ENCODE measurements around the gene BBC3.
"Not testable (repeated sequence)": the region's sequence is repeated elsewhere in the genome, so short reads cannot be mapped to it uniquely, and the experiment has no call there.

Gene BBC3

GRCh38 chr19:47270408-47270807 lies 39.4 kb upstream of the BBC3 start:
- 97 to 99% methylated on average over 7 to 9 of the region's 10 CpGs for WGBS, 2 experiments (ENCODE audit: insufficient coverage in 2 of 2)
- no peaks in the 10 kb centered on the region for H3K9me3 ChIP-seq (ENCODE audit: control insufficient read depth, low read length)
- H3K4me3 ChIP-seq (ENCODE audit: extremely low read depth, insufficient read depth, low read length, poor library complexity, severe bottlenecking), result no peak overlapping the region
- peaks cover 55% of the 10 kb centered on the region for H3K36me3 ChIP-seq (ENCODE audit: control insufficient read depth, insufficient read depth, low read length)
- no peak overlapping the region for H3K27ac ChIP-seq (ENCODE audit: low read depth, low read length, severe bottlenecking)
- peaks cover 11% of the 10 kb centered on the region for H3K4me1 ChIP-seq (ENCODE audit: control insufficient read depth, insufficient read depth, low read length, poor library complexity, severe bottlenecking)

- Histone ChIP-seq H3K4me1 (ENCODE audit: control insufficient read depth, insufficient read depth, low read length, poor library complexity, severe bottlenecking) (peaks cover 9% of the 10 kb centered on the region), H3K27ac (ENCODE audit: low read depth, low read length, severe bottlenecking) (no peak overlapping the region), H3K9me3 (ENCODE audit: control insufficient read depth, low read length) (no peaks in the 10 kb centered on the region), H3K36me3 (ENCODE audit: control insufficient read depth, insufficient read depth, low read length) (peaks cover 63% of the 10 kb centered on the region), H3K4me3 (ENCODE audit: extremely low read depth, insufficient read depth, low read length, poor library complexity, severe bottlenecking) (no peak overlapping the region)
- 94 to 100% methylated on average over 7 of the region's 7 CpGs for WGBS, 2 experiments (ENCODE audit: insufficient coverage in 2 of 2)
Observed at GRCh38 chr19:47269596-47269995, 38.6 kb upstream of the BBC3 start.

- H3K36me3 ChIP-seq (ENCODE audit: control insufficient read depth, insufficient read depth, low read length), result peaks cover 75% of the 10 kb centered on the region
- H3K9me3 ChIP-seq (ENCODE audit: control insufficient read depth, low read length), result no peaks in the 10 kb centered on the region
- no peak overlapping the region for H3K4me3 ChIP-seq (ENCODE audit: extremely low read depth, insufficient read depth, low read length, poor library complexity, severe bottlenecking)
- peaks cover 9% of the 10 kb centered on the region for H3K4me1 ChIP-seq (ENCODE audit: control insufficient read depth, insufficient read depth, low read length, poor library complexity, severe bottlenecking)
- no peak overlapping the region for H3K27ac ChIP-seq (ENCODE audit: low read depth, low read length, severe bottlenecking)
- WGBS, 2 experiments (ENCODE audit: insufficient coverage in 2 of 2), result 100% methylated on average over 1 to 3 of the region's 6 CpGs
Observed at GRCh38 chr19:47268028-47268427, 37.0 kb upstream of the BBC3 start.

GRCh38 chr19:47267350-47267759 lies 36.4 kb upstream of the BBC3 start:
- Histone ChIP-seq H3K36me3 (ENCODE audit: control insufficient read depth, insufficient read depth, low read length) (peaks cover 81% of the 10 kb centered on the region), H3K4me1 (ENCODE audit: control insufficient read depth, insufficient read depth, low read length, poor library complexity, severe bottlenecking) (peaks cover 7% of the 10 kb centered on the region), H3K27ac (ENCODE audit: low read depth, low read length, severe bottlenecking) (no peak overlapping the region), H3K4me3 (ENCODE audit: extremely low read depth, insufficient read depth, low read length, poor library complexity, severe bottlenecking) (no peak overlapping the region), H3K9me3 (ENCODE audit: control insufficient read depth, low read length) (no peaks in the 10 kb centered on the region)
- 93 to 95% methylated on average over 11 to 13 of the region's 14 CpGs for WGBS, 2 experiments (ENCODE audit: insufficient coverage in 2 of 2)

- peaks cover 89% of the 10 kb centered on the region for H3K36me3 ChIP-seq (ENCODE audit: control insufficient read depth, insufficient read depth, low read length)
- H3K9me3 ChIP-seq (ENCODE audit: control insufficient read depth, low read length), result no peaks in the 10 kb centered on the region
- H3K4me3 ChIP-seq (ENCODE audit: extremely low read depth, insufficient read depth, low read length, poor library complexity, severe bottlenecking), result no peak overlapping the region
- H3K4me1 ChIP-seq (ENCODE audit: control insufficient read depth, insufficient read depth, low read length, poor library complexity, severe bottlenecking), result no peaks in the 10 kb centered on the region
- WGBS, 2 experiments (ENCODE audit: insufficient coverage in 2 of 2), result 92 to 97% methylated on average over 20 to 21 of the region's 21 CpGs
- H3K27ac ChIP-seq (ENCODE audit: low read depth, low read length, severe bottlenecking), result no peak overlapping the region
Observed at GRCh38 chr19:47266401-47266941, 35.5 kb upstream of the BBC3 start.

GRCh38 chr19:47264629-47265028 lies 33.6 kb upstream of the BBC3 start:
- Histone ChIP-seq H3K27ac (ENCODE audit: low read depth, low read length, severe bottlenecking) (no peak overlapping the region), H3K4me3 (ENCODE audit: extremely low read depth, insufficient read depth, low read length, poor library complexity, severe bottlenecking) (no peak overlapping the region), H3K9me3 (ENCODE audit: control insufficient read depth, low read length) (no peaks in the 10 kb centered on the region), H3K4me1 (ENCODE audit: control insufficient read depth, insufficient read depth, low read length, poor library complexity, severe bottlenecking) (peaks cover 4% of the 10 kb centered on the region), H3K36me3 (ENCODE audit: control insufficient read depth, insufficient read depth, low read length) (peaks cover 90% of the 10 kb centered on the region)
- WGBS, 2 experiments (ENCODE audit: insufficient coverage in 2 of 2), result 97 to 99% methylated on average over 20 to 27 of the region's 30 CpGs

- H3K9me3 ChIP-seq (ENCODE audit: control insufficient read depth, low read length); H3K4me3 ChIP-seq (ENCODE audit: extremely low read depth, insufficient read depth, low read length, poor library complexity, severe bottlenecking); H3K27ac ChIP-seq (ENCODE audit: low read depth, low read length, severe bottlenecking): not testable (repeated sequence)
- H3K4me1 ChIP-seq (ENCODE audit: control insufficient read depth, insufficient read depth, low read length, poor library complexity, severe bottlenecking), result peaks cover 19% of the 10 kb centered on the region
- 95% methylated on average over 11 to 13 of the region's 14 CpGs for WGBS, 2 experiments (ENCODE audit: insufficient coverage in 2 of 2)
- peaks cover 79% of the 10 kb centered on the region for H3K36me3 ChIP-seq (ENCODE audit: control insufficient read depth, insufficient read depth, low read length)
Observed at GRCh38 chr19:47261946-47262793, 31.2 kb upstream of the BBC3 start.

- peaks cover 65% of the 10 kb centered on the region for H3K36me3 ChIP-seq (ENCODE audit: control insufficient read depth, insufficient read depth, low read length)
- WGBS, 2 experiments (ENCODE audit: insufficient coverage in 2 of 2), result 95 to 96% methylated on average over 17 of the region's 17 CpGs
Observed at GRCh38 chr19:47260476-47260875, 29.5 kb upstream of the BBC3 start.

GRCh38 chr19:47258895-47259555 lies 28.0 kb upstream of the BBC3 start:
- H3K4me3 ChIP-seq (ENCODE audit: extremely low read depth, insufficient read depth, low read length, poor library complexity, severe bottlenecking), result no peak overlapping the region
- no peak overlapping the region for H3K27ac ChIP-seq (ENCODE audit: low read depth, low read length, severe bottlenecking)
- H3K4me1 ChIP-seq (ENCODE audit: control insufficient read depth, insufficient read depth, low read length, poor library complexity, severe bottlenecking), result peaks cover 19% of the 10 kb centered on the region
- no peaks in the 10 kb centered on the region for H3K9me3 ChIP-seq (ENCODE audit: control insufficient read depth, low read length)
- H3K36me3 ChIP-seq (ENCODE audit: control insufficient read depth, insufficient read depth, low read length), result peaks cover 51% of the 10 kb centered on the region
- WGBS, 2 experiments (ENCODE audit: insufficient coverage in 2 of 2), result 91 to 96% methylated on average over 5 to 6 of the region's 6 CpGs

More at GRCh38 chr19:47260476-47260875, 29.5 kb upstream of the BBC3 start:
- Histone ChIP-seq H3K9me3 (ENCODE audit: control insufficient read depth, low read length) (no peaks in the 10 kb centered on the region), H3K4me3 (ENCODE audit: extremely low read depth, insufficient read depth, low read length, poor library complexity, severe bottlenecking) (no peak overlapping the region), H3K27ac (ENCODE audit: low read depth, low read length, severe bottlenecking) (no peak overlapping the region), H3K4me1 (ENCODE audit: control insufficient read depth, insufficient read depth, low read length, poor library complexity, severe bottlenecking) (peaks cover 19% of the 10 kb centered on the region)

- WGBS, 2 experiments (ENCODE audit: insufficient coverage in 2 of 2), result 80 to 98% methylated on average over 3 to 9 of the region's 9 CpGs
Observed at GRCh38 chr19:47258434-47258833, 27.4 kb upstream of the BBC3 start.

More at GRCh38 chr19:47258434-47258833, 27.4 kb upstream of the BBC3 start:
- Histone ChIP-seq H3K4me3 (ENCODE audit: extremely low read depth, insufficient read depth, low read length, poor library complexity, severe bottlenecking) (peak overlapping the region; percentile 58), H3K9me3 (ENCODE audit: control insufficient read depth, low read length) (no peaks in the 10 kb centered on the region), H3K4me1 (ENCODE audit: control insufficient read depth, insufficient read depth, low read length, poor library complexity, severe bottlenecking) (peaks cover 25% of the 10 kb centered on the region), H3K36me3 (ENCODE audit: control insufficient read depth, insufficient read depth, low read length) (peaks cover 48% of the 10 kb centered on the region), H3K27ac (ENCODE audit: low read depth, low read length, severe bottlenecking) (peak overlapping the region; percentile 97)
